Neuronal stem cell (in vitro differentiated cells): Measurements from ENCODE around the gene UBA1.

Experiments used
- DNase-seq: peaks from one replicate; pipeline ENCODE4 v3.0.0-alpha.2; 2013; ENCODE audit warnings: low spot score
- H2AFZ ChIP-seq: one replicate; pipeline ENCODE4 v1.6.1; 2013; ENCODE audit warnings: mild to moderate bottlenecking, low read length, inconsistent platforms
- H2AK5ac ChIP-seq: 2 replicates; pipeline ENCODE4 v1.6.1; 2013; ENCODE audit warnings: low read depth, mild to moderate bottlenecking, inconsistent platforms, low read length, moderate library complexity, mixed read lengths
- H2BK120ac ChIP-seq: 2 replicates; pipeline ENCODE4 v1.6.1; 2013; ENCODE audit warnings: low read depth, mild to moderate bottlenecking, inconsistent platforms, low read length, moderate library complexity, mixed read lengths
- H2BK12ac ChIP-seq: one replicate; pipeline ENCODE4 v1.6.1; 2013; ENCODE audit warnings: low read length, inconsistent platforms
- H2BK15ac ChIP-seq: 2 replicates; pipeline ENCODE4 v1.6.1; 2013; ENCODE audit warnings: mild to moderate bottlenecking, low read length, inconsistent platforms, mixed read lengths
- H2BK5ac ChIP-seq: one replicate; pipeline ENCODE4 v1.6.1; 2013; ENCODE audit warnings: inconsistent platforms, mild to moderate bottlenecking, low read length, moderate library complexity
- H3K14ac ChIP-seq: one replicate; pipeline ENCODE4 v1.6.1; 2013; ENCODE audit warnings: low read length, inconsistent platforms
- H3K18ac ChIP-seq: 2 replicates; pipeline ENCODE4 v1.6.1; 2013; ENCODE audit warnings: low read length, inconsistent platforms
- H3K23ac ChIP-seq: 2 replicates; pipeline ENCODE4 v1.6.1; 2013; ENCODE audit warnings: low read depth, mild to moderate bottlenecking, mixed read lengths, low read length, inconsistent platforms; ENCODE audit not compliant: poor library complexity
- H3K27ac ChIP-seq: replicated peaks from 3 replicates; pipeline ENCODE4 v1.5.1; 2013; ENCODE audit warnings: low read length, inconsistent platforms
- H3K27me3 ChIP-seq, 3 experiments: 2 replicates each; pipeline ENCODE4 v1.6.1; 2013; ENCODE audit warnings: low read length in 3 of 3, mild to moderate bottlenecking in 2 of 3, inconsistent platforms in 1 of 3, low read depth in 1 of 3, mixed read lengths in 1 of 3, moderate library complexity in 1 of 3; ENCODE audit not compliant: control insufficient read depth in 3 of 3, insufficient read depth in 3 of 3
- H3K36me3 ChIP-seq, 2 donors: replicated peaks in 1 of 2; 2 replicates each; pipeline ENCODE4 v1.6.1; 2013; ENCODE audit warnings: low read length in 2 of 2; ENCODE audit not compliant: control insufficient read depth in 2 of 2, insufficient read depth in 2 of 2
- H3K4ac ChIP-seq: 2 replicates; pipeline ENCODE4 v1.6.1; 2013; ENCODE audit warnings: inconsistent platforms, mild to moderate bottlenecking, low read length, moderate library complexity
- H3K4me1 ChIP-seq, 2 donors: 1 replicate in 1 of 2; 2 replicates in 1 of 2; pipeline ENCODE4 v1.6.1; 2013; ENCODE audit warnings: low read length in 2 of 2, low read depth in 1 of 2; ENCODE audit not compliant: control insufficient read depth in 2 of 2, insufficient read depth in 1 of 2
- H3K4me2 ChIP-seq: one replicate; pipeline ENCODE4 v1.6.1; 2013; ENCODE audit warnings: mild to moderate bottlenecking, low read length, inconsistent platforms; ENCODE audit not compliant: insufficient read depth, poor library complexity, severe bottlenecking
- H3K4me3 ChIP-seq, 2 donors: 2 replicates each; pipeline ENCODE4 v1.5.1; 2013; ENCODE audit warnings: low read length in 2 of 2, mild to moderate bottlenecking in 2 of 2, inconsistent platforms in 1 of 2, moderate library complexity in 1 of 2
- H3K79me1 ChIP-seq: one replicate; pipeline ENCODE4 v1.6.1; 2013; ENCODE audit warnings: low read depth, mild to moderate bottlenecking, inconsistent platforms, low read length, moderate library complexity
- H3K9ac ChIP-seq: one replicate; pipeline ENCODE4 v1.6.1; 2013; ENCODE audit warnings: mild to moderate bottlenecking, low read depth, low read length, inconsistent platforms; ENCODE audit not compliant: poor library complexity
- H3K9me3 ChIP-seq, 2 donors: replicated peaks in 1 of 2; 2 replicates each; pipeline versions ENCODE3 to v1.6.1; 2013; ENCODE audit warnings: low read length in 2 of 2, mild to moderate bottlenecking in 2 of 2, inconsistent platforms in 1 of 2, low read depth in 1 of 2, mixed read lengths in 1 of 2, moderate library complexity in 1 of 2; ENCODE audit not compliant: control insufficient read depth in 2 of 2, insufficient read depth in 1 of 2
- H4K8ac ChIP-seq: one replicate; pipeline ENCODE4 v1.6.1; 2013; ENCODE audit warnings: low read depth, mild to moderate bottlenecking, inconsistent platforms, low read length, moderate library complexity
- H4K91ac ChIP-seq: one replicate; pipeline ENCODE4 v1.6.1; 2013; ENCODE audit warnings: low read length, low read depth, mild to moderate bottlenecking, inconsistent platforms; ENCODE audit not compliant: poor library complexity
- WGBS, 2 donors: extraction: QIAGEN DNeasy Blood & Tissue Kit; methylation state at CpG; one replicate each; pipeline ENCODE4 v1.1.7; 2013; ENCODE audit warnings: missing lambda C conversion rate in 2 of 2, mixed read lengths in 1 of 2; ENCODE audit not compliant: insufficient read length in 2 of 2, insufficient replicate concordance in 1 of 2; ENCODE audit errors: extremely low coverage in 2 of 2; 5-methylcytosine and 5-hydroxymethylcytosine counted together

Gene UBA1

DNA sequence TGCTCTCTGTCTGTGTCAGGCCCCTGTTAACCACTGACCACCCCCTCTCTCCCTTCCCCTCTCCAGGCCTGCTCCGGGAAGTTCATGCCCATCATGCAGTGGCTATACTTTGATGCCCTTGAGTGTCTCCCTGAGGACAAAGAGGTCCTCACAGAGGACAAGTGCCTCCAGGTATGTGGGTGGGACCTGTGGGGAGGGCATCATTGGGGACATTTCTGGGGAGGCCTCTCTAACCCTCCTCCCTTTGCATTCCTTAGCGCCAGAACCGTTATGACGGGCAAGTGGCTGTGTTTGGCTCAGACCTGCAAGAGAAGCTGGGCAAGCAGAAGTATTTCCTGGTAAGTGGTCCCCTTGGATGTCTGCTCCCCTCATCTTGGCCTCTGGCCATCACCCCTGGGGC, 9.2 kb downstream of the UBA1 start:
- Histone ChIP-seq H3K9me3 (no peaks in the 10 kb centered on the region), H2BK5ac (no peak overlapping the region), H3K4me2 (no peak overlapping the region), H2BK15ac (no peak overlapping the region), H3K36me3 (peaks cover 67 to 99% of the 10 kb centered on the region in 2 donors), H4K8ac (no peak overlapping the region), H3K4me3 (no peak overlapping the region), H3K79me1 (peaks cover 9% of the 10 kb centered on the region), H3K27ac (no peak overlapping the region), H3K4ac (no peak overlapping the region), H3K23ac (no peak overlapping the region), H2AFZ (no peak overlapping the region), H3K4me1 (peaks cover 0 to 3% of the 10 kb centered on the region in 2 donors), H2BK12ac (no peak overlapping the region), H3K9ac (no peak overlapping the region), H2BK120ac (no peak overlapping the region), H3K14ac (no peak overlapping the region), H3K27me3 (no peaks in the 10 kb centered on the region), H2AK5ac (no peak overlapping the region), H4K91ac (no peak overlapping the region), H3K18ac (no peak overlapping the region)
- no CpG with 5 or more reads among the region's 4 CpGs for WGBS, 2 donors
- DNase-seq = no peak

DNA sequence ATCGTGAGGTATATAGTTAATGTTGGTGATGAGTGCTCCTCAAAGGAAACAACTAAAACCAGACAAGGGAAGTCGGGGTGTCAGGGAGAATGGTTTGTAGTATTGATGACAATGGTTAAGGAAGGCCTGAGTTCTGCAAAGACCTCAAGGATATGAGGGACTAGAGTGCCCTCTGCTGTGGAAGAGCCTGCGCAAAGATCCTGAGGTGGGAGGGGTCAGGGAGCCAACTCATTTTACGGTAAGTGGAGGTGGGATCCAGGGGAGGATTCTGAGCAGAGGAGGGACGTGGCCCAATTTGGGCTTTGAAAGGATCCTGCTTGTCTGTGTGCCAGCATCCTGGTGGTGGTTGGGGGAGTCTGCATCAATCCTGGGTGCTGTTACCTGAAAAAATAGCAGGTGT, 11.3 kb downstream of the UBA1 start:
- H2AK5ac ChIP-seq = no peak overlapping the region
- no peak overlapping the region for H3K4me2 ChIP-seq
- no peak overlapping the region for H2AFZ ChIP-seq
- no peak overlapping the region for H3K4me3 ChIP-seq
- H3K27me3 ChIP-seq = no peaks in the 10 kb centered on the region
- H2BK120ac ChIP-seq = no peak overlapping the region
- no peak overlapping the region for H3K14ac ChIP-seq
- no peak for DNase-seq
- H3K18ac ChIP-seq = no peak overlapping the region
- H3K4me1 ChIP-seq = no peaks in the 10 kb centered on the region
- no peak overlapping the region for H2BK15ac ChIP-seq
- no peak overlapping the region for H3K9ac ChIP-seq
- H3K27ac ChIP-seq = no peak overlapping the region
- H3K4ac ChIP-seq = no peak overlapping the region
- no peak overlapping the region for H3K23ac ChIP-seq
- peaks cover 69 to 99% of the 10 kb centered on the region in 2 donors for H3K36me3 ChIP-seq
- H4K91ac ChIP-seq = no peak overlapping the region
- no peak overlapping the region for H4K8ac ChIP-seq
- H3K79me1 ChIP-seq = peaks cover 10% of the 10 kb centered on the region
- H2BK5ac ChIP-seq = no peak overlapping the region
- no CpG with 5 or more reads among the region's 5 CpGs for WGBS, 2 donors
- H3K9me3 ChIP-seq = no peaks in the 10 kb centered on the region
- no peak overlapping the region for H2BK12ac ChIP-seq

DNA sequence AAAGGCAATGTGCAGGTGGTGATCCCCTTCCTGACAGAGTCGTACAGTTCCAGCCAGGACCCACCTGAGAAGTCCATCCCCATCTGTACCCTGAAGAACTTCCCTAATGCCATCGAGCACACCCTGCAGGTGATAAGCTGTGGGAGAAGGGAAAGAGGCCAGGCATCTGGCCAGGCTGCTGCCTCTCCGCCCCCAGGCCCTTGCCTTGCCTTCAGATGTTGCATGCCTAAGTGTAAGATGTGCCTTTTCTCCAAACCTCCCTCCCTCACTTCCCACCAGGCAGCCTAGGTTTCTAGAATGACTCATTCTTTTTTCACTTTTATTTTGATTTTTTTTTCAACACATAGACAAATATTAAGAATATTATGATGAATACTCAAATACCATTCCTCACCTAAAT, 12.7 kb downstream of the UBA1 start:
- Histone ChIP-seq H3K23ac (no peak overlapping the region), H2BK5ac (no peak overlapping the region), H3K9me3 (no peaks in the 10 kb centered on the region), H3K27me3 (peaks cover 0 to 4% (median 0%) of the 10 kb centered on the region in 3 experiments), H2BK12ac (no peak overlapping the region), H3K4ac (no peak overlapping the region), H3K4me3 (no peak overlapping the region), H2BK120ac (no peak overlapping the region), H3K9ac (peak overlapping the region; percentile 50), H2AFZ (no peak overlapping the region), H2AK5ac (no peak overlapping the region), H3K4me1 (no peaks in the 10 kb centered on the region), H3K79me1 (peaks cover 4% of the 10 kb centered on the region), H3K36me3 (peaks cover 67 to 99% of the 10 kb centered on the region in 2 donors), H2BK15ac (no peak overlapping the region), H3K4me2 (no peak overlapping the region), H4K91ac (no peak overlapping the region), H3K27ac (no peak overlapping the region), H4K8ac (peak overlapping the region; percentile 43), H3K14ac (no peak overlapping the region), H3K18ac (no peak overlapping the region)
- no peak for DNase-seq
- no CpG with 5 or more reads among the region's 3 CpGs for WGBS, 2 donors

DNA sequence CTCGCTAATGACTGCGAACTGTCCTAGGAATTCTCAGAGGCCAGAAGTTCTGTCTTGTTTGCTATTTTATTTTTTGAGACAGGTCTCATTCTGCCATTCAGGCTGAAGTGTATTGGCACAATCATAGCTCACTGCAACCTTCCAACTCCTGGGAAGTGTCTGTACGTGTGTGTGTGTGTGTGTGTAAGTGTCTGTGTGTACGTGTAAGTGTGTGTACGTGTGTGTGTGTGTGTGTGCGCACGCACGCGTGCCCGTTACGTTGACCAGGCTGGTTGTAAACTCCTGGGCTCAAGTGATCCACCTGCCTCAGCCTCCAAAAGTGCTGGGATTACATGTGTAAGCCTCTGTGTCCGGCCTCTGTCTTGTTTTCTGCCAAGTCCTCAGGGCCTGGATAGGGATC, 14.5 kb downstream of the UBA1 start:
- peaks cover 3% of the 10 kb centered on the region for H3K79me1 ChIP-seq
- H3K27me3 ChIP-seq = peaks cover 0 to 4% (median 0%) of the 10 kb centered on the region in 3 experiments
- no peak overlapping the region for H2AK5ac ChIP-seq
- H2BK15ac ChIP-seq = no peak overlapping the region
- WGBS, 2 donors = no CpG with 5 or more reads among the region's 12 CpGs
- H3K4me1 ChIP-seq = no peaks in the 10 kb centered on the region
- H4K8ac ChIP-seq = no peak overlapping the region
- no peak overlapping the region for H2BK120ac ChIP-seq
- H3K4me3 ChIP-seq = no peak overlapping the region
- no peak overlapping the region for H3K9ac ChIP-seq
- no peak overlapping the region for H3K23ac ChIP-seq
- no peak overlapping the region for H3K27ac ChIP-seq
- peaks cover 68 to 99% of the 10 kb centered on the region in 2 donors for H3K36me3 ChIP-seq
- no peak for DNase-seq
- H2AFZ ChIP-seq = no peak overlapping the region
- no peak overlapping the region for H3K4me2 ChIP-seq
- no peak overlapping the region for H4K91ac ChIP-seq
- H3K14ac ChIP-seq = no peak overlapping the region
- H3K18ac ChIP-seq = no peak overlapping the region
- H3K9me3 ChIP-seq = no peaks in the 10 kb centered on the region
- no peak overlapping the region for H2BK12ac ChIP-seq
- H3K4ac ChIP-seq = no peak overlapping the region
- H2BK5ac ChIP-seq = no peak overlapping the region
